ENCODE results near the gene PARVB.
A peak's percentile ranks its signal among the peaks of the same experiment; 100 is the strongest.

Gene PARVB, protein sequence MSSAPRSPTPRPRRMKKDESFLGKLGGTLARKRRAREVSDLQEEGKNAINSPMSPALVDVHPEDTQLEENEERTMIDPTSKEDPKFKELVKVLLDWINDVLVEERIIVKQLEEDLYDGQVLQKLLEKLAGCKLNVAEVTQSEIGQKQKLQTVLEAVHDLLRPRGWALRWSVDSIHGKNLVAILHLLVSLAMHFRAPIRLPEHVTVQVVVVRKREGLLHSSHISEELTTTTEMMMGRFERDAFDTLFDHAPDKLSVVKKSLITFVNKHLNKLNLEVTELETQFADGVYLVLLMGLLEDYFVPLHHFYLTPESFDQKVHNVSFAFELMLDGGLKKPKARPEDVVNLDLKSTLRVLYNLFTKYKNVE

DNA sequence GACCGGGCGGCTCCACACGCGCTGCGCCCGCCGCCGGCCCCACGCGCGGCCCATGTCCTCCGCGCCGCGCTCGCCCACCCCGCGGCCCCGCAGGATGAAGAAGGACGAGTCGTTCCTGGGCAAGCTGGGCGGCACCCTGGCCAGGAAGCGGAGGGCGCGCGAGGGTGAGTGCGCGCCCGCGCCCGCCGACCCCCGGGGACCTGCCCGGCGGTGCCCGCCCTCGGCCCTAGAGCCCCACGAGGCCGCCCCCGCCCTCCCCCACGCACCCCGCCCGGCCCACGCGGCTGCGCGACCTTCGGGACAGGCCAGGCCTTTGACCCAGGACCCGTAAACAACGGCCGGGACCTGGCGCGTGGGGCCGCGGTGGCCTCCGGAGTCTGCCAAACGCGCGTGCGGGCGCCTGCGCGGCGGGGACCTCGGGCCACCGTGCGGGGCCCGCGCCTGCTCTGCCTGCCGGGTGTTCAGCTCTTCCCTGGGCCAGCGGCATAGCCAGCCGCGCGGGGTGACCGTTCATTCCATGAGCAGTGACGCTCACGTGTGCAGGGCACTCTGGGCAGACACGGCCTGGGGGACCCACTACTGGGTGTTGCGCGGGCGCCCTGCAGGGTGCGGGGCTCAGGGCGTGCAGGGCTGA lies at the start of gene PARVB:
TSS of gene PARVB (plus strand) at position 15 of the 634 bp plus-strand sequence. CDS start at position 53, 38 bp downstream.
- no peak for DNase-seq (ENCODE audit: low read depth)
- H3K4me3 ChIP-seq (ENCODE audit: control insufficient read depth, low read depth, low read length), result peak within 1 kb of the TSS; percentile 63

DNA sequence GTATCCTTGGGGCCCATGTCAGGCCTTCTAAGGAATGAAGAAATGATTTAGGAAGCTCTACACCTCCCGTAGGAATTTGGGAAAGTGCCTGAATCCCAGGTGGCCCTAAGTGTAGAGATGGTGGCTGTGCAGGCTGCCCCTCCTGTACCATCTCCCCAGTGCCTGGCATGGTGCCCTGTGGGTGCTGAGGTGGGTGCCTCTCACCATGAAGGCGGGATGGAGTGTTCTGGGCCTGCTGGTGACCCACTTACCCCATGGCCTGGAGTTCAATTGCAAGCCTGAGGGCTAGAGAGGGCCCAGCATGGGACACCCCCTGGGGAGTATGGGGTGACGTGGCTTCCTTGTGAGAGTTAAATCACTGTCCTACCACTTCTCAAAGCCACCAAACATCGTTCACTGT lies 49.1 kb upstream of the PARVB start:
- TF ChIP-seq, protein P1, sequence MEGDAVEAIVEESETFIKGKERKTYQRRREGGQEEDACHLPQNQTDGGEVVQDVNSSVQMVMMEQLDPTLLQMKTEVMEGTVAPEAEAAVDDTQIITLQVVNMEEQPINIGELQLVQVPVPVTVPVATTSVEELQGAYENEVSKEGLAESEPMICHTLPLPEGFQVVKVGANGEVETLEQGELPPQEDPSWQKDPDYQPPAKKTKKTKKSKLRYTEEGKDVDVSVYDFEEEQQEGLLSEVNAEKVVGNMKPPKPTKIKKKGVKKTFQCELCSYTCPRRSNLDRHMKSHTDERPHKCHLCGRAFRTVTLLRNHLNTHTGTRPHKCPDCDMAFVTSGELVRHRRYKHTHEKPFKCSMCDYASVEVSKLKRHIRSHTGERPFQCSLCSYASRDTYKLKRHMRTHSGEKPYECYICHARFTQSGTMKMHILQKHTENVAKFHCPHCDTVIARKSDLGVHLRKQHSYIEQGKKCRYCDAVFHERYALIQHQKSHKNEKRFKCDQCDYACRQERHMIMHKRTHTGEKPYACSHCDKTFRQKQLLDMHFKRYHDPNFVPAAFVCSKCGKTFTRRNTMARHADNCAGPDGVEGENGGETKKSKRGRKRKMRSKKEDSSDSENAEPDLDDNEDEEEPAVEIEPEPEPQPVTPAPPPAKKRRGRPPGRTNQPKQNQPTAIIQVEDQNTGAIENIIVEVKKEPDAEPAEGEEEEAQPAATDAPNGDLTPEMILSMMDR (conservative IDR thresholded peaks at IDR 0.05; ENCODE audit: control insufficient read depth, insufficient read depth, low read depth, low read length), result no peak
- DNase-seq (ENCODE audit: low read depth), result no peak
- no peak overlapping the region for H3K4me3 ChIP-seq (ENCODE audit: control insufficient read depth, low read depth, low read length)

More for the DNA sequence above, at the start of gene PARVB:
- TF ChIP-seq, protein P1 (conservative IDR thresholded peaks at IDR 0.05; ENCODE audit: control insufficient read depth, insufficient read depth, low read depth, low read length), result no peak

DNA sequence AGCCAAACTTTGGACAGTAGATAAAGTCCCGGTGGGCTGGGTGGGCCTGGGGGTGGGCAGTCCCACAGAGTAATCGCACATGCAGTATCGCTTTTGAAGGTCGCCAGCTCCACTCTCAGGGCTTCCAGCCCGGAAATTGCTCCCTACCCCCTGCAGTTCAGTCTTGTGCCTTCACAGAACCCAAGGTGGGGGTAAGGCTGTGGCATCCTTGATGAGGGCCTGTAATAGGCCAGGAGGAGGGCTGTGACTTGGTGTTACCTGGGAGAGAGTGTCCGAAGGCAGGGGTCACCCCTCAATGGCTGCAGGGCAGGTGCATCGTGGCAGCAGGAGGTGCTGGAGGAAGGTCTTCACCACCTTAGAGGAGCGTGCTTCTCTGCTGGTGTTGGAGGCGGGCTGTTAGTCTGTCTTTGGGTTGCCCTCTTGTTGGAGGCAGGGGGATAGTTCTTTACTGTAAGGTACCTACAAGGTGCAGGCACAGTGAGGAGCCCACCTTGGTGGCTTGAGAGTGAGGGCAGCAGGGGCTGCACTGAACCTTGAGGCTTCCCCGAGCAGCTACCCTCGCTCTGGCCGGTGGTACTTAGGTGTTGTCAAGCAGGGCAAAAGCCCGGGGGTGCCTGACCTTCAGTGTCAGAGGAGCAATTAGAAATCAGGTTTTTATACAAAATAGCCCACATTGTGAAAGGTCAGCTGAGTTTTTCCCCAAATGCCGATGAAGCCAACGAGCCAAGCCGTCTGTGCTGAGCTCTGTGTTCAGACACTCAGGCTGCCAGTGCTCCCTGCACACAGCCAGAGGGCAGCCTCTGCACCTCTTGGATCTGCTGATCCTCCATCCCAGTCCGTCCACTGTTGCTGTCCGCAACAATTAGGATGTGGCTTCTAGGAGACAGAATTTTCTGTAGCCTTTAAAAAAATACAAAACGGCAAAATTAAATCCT lies 47.0 kb upstream of the PARVB start:
- no peak for DNase-seq (ENCODE audit: low read depth)
- TF ChIP-seq, protein P1 (conservative IDR thresholded peaks at IDR 0.05; ENCODE audit: control insufficient read depth, insufficient read depth, low read depth, low read length), result no peak
- H3K4me3 ChIP-seq (ENCODE audit: control insufficient read depth, low read depth, low read length), result no peak overlapping the region

DNA sequence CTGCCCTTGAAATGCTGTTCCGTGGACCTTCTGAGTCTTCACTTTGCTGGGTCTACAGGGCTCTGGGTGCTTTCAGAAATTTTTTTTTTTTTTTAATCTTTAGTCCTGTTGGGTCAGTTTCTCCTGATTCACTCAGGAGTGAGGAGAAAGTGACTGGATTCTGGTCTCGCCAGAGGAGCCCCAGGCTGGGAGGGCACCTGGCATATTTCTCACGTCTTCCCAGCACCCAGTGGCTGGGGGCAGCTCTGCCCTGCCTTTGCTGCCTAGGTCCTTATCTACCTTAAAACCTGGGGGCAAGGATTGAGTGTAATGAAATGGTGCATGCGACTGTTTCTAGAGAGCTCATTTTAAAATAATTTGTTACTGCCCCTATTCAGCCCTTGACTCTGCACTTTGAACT lies 45.5 kb upstream of the PARVB start:
- TF ChIP-seq, protein P1 (conservative IDR thresholded peaks at IDR 0.05; ENCODE audit: control insufficient read depth, insufficient read depth, low read depth, low read length), result no peak
- no peak overlapping the region for H3K4me3 ChIP-seq (ENCODE audit: control insufficient read depth, low read depth, low read length)
- no peak for DNase-seq (ENCODE audit: low read depth)

DNA sequence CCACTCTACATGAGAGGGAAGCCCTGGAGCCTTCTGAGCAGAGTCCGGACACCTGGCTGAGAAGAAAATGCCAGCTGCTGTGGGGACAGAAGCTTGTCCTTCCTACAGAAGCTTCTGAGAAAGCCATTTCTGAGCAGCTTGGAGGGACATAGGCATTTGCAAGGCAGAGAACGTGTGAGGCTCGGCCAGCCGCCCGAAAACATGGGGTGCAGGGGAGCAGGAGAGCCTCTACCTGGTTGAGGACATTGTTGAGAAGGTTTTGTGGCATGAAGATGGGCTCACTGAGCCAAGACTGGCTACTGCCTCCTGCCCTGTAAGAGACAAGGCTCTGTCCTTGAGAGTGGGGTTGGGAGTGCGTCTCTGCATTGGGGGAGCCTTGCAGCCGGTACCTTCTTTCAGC lies 43.5 kb upstream of the PARVB start:
- H3K4me3 ChIP-seq (ENCODE audit: control insufficient read depth, low read depth, low read length), result no peak overlapping the region
- TF ChIP-seq, protein P1 (conservative IDR thresholded peaks at IDR 0.05; ENCODE audit: control insufficient read depth, insufficient read depth, low read depth, low read length), result no peak
- DNase-seq (ENCODE audit: low read depth), result no peak

DNA sequence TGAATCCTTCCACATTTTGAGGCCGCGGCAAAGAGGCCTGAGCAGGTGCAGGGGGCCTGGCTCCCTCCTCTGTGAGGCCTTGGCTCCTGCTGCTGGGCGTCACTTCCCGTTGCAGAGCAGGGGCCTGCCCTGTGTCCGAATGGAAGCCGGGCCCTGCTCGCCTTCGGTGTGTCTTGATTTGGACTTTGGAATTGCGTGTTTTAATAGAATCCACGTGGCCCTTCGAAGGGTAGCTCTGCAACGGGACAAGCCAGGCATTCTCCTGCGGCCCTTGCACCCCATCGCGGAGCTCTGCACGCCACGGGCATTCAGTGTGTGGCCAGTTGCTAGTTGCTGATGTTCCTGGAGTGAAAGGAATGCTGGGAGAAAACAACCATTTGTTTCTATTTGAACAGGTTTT lies 43.1 kb upstream of the PARVB start:
- TF ChIP-seq, protein P1 (conservative IDR thresholded peaks at IDR 0.05; ENCODE audit: control insufficient read depth, insufficient read depth, low read depth, low read length), result no peak
- no peak for DNase-seq (ENCODE audit: low read depth)
- H3K4me3 ChIP-seq (ENCODE audit: control insufficient read depth, low read depth, low read length), result no peak overlapping the region

Measured in fibroblast of mammary gland (primary cell).